ENCODE data around the gene PIGW. TPM values are rescaled to one million over a fixed set of nuclear protein-coding genes. Genes with fewer than 3 reads are reported as not detected.

Gene PIGW
- polyA plus RNA-seq, 6 donors from 2014 or later = 9.3 to 35.0 (median 12.4) TPM

GRCh38 chr17:36578671-36579070, 43.9 kb downstream of the PIGW start:
- ATAC-seq (ENCODE audit: low read depth in 2 of 2) = no peak
- H3K27me3 Mint-ChIP-seq = no peaks in the 10 kb centered on the region
- H3K9me3 Mint-ChIP-seq = no peaks in the 10 kb centered on the region
- H3K4me1 Mint-ChIP-seq = peaks cover 0 to 11% (median 6%) of the 10 kb centered on the region in 3 donors
- DNase-seq = no peak
- peaks cover 8 to 11% of the 10 kb centered on the region in 2 donors for H3K36me3 Mint-ChIP-seq
- no peak overlapping the region for H3K27ac Mint-ChIP-seq
- no peak overlapping the region for H3K4me3 Mint-ChIP-seq

- Mint-ChIP-seq H3K27ac (no peak overlapping the region), H3K27me3 (no peaks in the 10 kb centered on the region)
Observed at GRCh38 chr17:36583787-36584186, 49.0 kb downstream of the PIGW start.

GRCh38 chr17:36586138-36586537, 51.4 kb downstream of the PIGW start:
- H3K4me3 Mint-ChIP-seq = peak overlapping the region in 1 of 8 donors; percentile 35
- no peaks in the 10 kb centered on the region for H3K9me3 Mint-ChIP-seq
- H3K27me3 Mint-ChIP-seq = no peaks in the 10 kb centered on the region
- H3K36me3 Mint-ChIP-seq = peaks cover 5 to 13% of the 10 kb centered on the region in 2 donors
- ATAC-seq (ENCODE audit: low read depth in 2 of 2) = no peak
- peak overlapping the region in 1 of 6 donors; percentile 33 for H3K27ac Mint-ChIP-seq
- peaks cover 3 to 5% (median 4%) of the 10 kb centered on the region in 3 donors for H3K4me1 Mint-ChIP-seq
- no peak for DNase-seq

More at GRCh38 chr17:36583787-36584186, 49.0 kb downstream of the PIGW start:
- H3K4me3 Mint-ChIP-seq = no peak overlapping the region
- H3K36me3 Mint-ChIP-seq = peaks cover 8 to 21% of the 10 kb centered on the region in 2 donors
- no peak for DNase-seq
- no peaks in the 10 kb centered on the region for H3K9me3 Mint-ChIP-seq
- no peak for ATAC-seq (ENCODE audit: low read depth in 2 of 2)
- H3K4me1 Mint-ChIP-seq = peaks cover 0 to 4% (median 0%) of the 10 kb centered on the region in 3 donors

Other genes with a start within 250 kb of the PIGW start
- gene TBC1D3G, start 211.1 kb upstream of the PIGW start, polyA plus RNA-seq (ENCODE audit: low read depth in 6 of 6) = under 1 TPM in 1 of 6 donors, not detected in 5; 0.31 TPM
- not detected for gene TBC1D3H, start 146.6 kb upstream of the PIGW start, polyA plus RNA-seq (ENCODE audit: low read depth in 6 of 6)
- gene ZNHIT3, start 48.3 kb upstream of the PIGW start, polyA plus RNA-seq (ENCODE audit: low read depth in 6 of 6) = 10 to 100 TPM; 72.3 to 99.5 (median 88.4) TPM
- gene MYO19, start 119 bp upstream of the PIGW start, polyA plus RNA-seq (ENCODE audit: low read depth in 6 of 6) = 1 to 10 TPM; 1.3 to 8.6 (median 4.9) TPM
- gene GGNBP2, start 9.9 kb downstream of the PIGW start, polyA plus RNA-seq (ENCODE audit: low read depth in 6 of 6) = 10 to 100 TPM; 45.5 to 86.3 (median 61.3) TPM
- 1 to 10 TPM; 2.8 to 7.6 (median 3.7) TPM for gene DHRS11, start 56.9 kb downstream of the PIGW start, polyA plus RNA-seq (ENCODE audit: low read depth in 6 of 6)
- 1 to 10 TPM; 3.0 to 9.1 (median 6.0) TPM for gene MRM1, start 66.6 kb downstream of the PIGW start, polyA plus RNA-seq (ENCODE audit: low read depth in 6 of 6)